ENCODE measurements around the gene HBM.
A peak's percentile ranks its signal among the peaks of the same experiment; 100 is the strongest.
"Not testable (repeated sequence)": the region's sequence is repeated elsewhere in the genome, so short reads cannot be mapped to it uniquely, and the experiment has no call there.

HBM gene

DNA sequence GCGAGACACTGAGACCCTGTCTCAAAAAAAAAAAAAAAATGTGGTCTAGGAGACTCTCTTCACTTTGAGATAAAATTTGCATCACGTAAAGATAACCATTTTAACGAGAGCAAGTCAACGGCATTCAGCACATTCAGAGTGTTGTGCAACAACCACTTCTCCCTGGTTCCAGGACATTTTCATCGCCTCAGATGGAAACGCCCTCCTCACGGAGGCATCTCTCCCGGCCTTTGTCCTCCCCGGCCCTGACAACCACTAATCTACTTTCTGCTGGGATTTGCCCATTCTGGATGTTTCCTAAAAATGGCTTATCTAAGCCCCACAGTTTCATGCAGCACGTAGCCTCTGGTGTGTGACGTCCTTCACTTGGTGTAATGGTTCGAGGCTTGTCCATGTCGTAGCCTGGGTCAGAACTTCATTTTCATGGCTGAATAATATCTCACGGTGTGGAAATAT lies 21.0 kb upstream of the HBM start:
- Histone ChIP-seq H3K4me1 (ENCODE audit: control insufficient read depth, insufficient read depth, low read length, poor library complexity, severe bottlenecking) (no peaks in the 10 kb centered on the region), H3K36me3 (ENCODE audit: control insufficient read depth, insufficient read depth, low read length) (no peaks in the 10 kb centered on the region), H3K9me3 (ENCODE audit: control insufficient read depth, low read length) (no peaks in the 10 kb centered on the region), H3K27me3 (replicated peaks; ENCODE audit: control insufficient read depth, insufficient read depth, low read length, poor library complexity, severe bottlenecking) (no peaks in the 10 kb centered on the region), H3K4me3 (ENCODE audit: insufficient read depth, low read depth, low read length, poor library complexity, severe bottlenecking) (no peak overlapping the region), H3K27ac (ENCODE audit: insufficient read depth, low read length, poor library complexity, severe bottlenecking) (no peak overlapping the region)
- no peak for DNase-seq

- no peaks in the 10 kb centered on the region for H3K4me1 ChIP-seq (ENCODE audit: control insufficient read depth, insufficient read depth, low read length, poor library complexity, severe bottlenecking)
- H3K4me3 ChIP-seq (ENCODE audit: insufficient read depth, low read depth, low read length, poor library complexity, severe bottlenecking), result no peak overlapping the region
- no peaks in the 10 kb centered on the region for H3K36me3 ChIP-seq (ENCODE audit: control insufficient read depth, insufficient read depth, low read length)
- no peak for DNase-seq
- H3K9me3 ChIP-seq (ENCODE audit: control insufficient read depth, low read length), result no peaks in the 10 kb centered on the region
- H3K27ac ChIP-seq (ENCODE audit: insufficient read depth, low read length, poor library complexity, severe bottlenecking), result no peak overlapping the region
- no peaks in the 10 kb centered on the region for H3K27me3 ChIP-seq (replicated peaks; ENCODE audit: control insufficient read depth, insufficient read depth, low read length, poor library complexity, severe bottlenecking)
These were observed 19.1 kb upstream of the HBM start for GRCh38 chr16:146646-147045.

DNA sequence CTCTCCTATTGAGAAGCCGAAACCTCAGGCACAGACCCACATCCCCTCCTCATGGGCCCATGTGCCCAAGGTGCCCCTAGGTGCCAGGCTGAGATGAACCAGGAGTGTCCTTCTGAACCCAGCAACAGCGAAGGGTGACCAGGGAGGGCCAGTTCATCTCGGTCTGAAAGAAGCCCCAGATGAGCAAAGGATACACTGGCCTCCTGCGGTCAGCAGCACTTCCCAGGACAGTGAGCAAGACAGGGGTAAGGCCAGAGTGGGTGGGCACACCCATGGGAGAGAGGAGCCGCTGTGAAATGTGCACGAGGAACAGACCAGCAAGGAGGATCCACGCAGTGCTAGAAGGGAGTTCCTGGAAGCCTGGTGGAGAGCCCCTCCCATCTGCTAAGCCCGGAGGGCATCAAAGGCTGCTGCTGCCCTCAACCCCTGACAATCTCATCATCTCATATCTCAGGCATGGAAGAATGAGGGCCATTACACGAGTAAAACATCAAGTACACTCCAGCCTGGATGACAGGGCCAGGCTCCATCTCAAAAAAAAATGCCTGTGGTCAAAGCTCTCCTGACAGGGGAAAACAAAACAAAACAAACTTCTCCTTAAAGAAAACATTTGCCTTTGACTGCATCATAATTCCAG lies 16.6 kb upstream of the HBM start:
- no peaks in the 10 kb centered on the region for H3K36me3 ChIP-seq (ENCODE audit: control insufficient read depth, insufficient read depth, low read length)
- H3K9me3 ChIP-seq (ENCODE audit: control insufficient read depth, low read length), result no peaks in the 10 kb centered on the region
- no peak overlapping the region for H3K4me3 ChIP-seq (ENCODE audit: insufficient read depth, low read depth, low read length, poor library complexity, severe bottlenecking)
- H3K27me3 ChIP-seq (replicated peaks; ENCODE audit: control insufficient read depth, insufficient read depth, low read length, poor library complexity, severe bottlenecking), result no peaks in the 10 kb centered on the region
- H3K4me1 ChIP-seq (ENCODE audit: control insufficient read depth, insufficient read depth, low read length, poor library complexity, severe bottlenecking), result no peaks in the 10 kb centered on the region
- no peak for DNase-seq
- H3K27ac ChIP-seq (ENCODE audit: insufficient read depth, low read length, poor library complexity, severe bottlenecking), result no peak overlapping the region

DNA sequence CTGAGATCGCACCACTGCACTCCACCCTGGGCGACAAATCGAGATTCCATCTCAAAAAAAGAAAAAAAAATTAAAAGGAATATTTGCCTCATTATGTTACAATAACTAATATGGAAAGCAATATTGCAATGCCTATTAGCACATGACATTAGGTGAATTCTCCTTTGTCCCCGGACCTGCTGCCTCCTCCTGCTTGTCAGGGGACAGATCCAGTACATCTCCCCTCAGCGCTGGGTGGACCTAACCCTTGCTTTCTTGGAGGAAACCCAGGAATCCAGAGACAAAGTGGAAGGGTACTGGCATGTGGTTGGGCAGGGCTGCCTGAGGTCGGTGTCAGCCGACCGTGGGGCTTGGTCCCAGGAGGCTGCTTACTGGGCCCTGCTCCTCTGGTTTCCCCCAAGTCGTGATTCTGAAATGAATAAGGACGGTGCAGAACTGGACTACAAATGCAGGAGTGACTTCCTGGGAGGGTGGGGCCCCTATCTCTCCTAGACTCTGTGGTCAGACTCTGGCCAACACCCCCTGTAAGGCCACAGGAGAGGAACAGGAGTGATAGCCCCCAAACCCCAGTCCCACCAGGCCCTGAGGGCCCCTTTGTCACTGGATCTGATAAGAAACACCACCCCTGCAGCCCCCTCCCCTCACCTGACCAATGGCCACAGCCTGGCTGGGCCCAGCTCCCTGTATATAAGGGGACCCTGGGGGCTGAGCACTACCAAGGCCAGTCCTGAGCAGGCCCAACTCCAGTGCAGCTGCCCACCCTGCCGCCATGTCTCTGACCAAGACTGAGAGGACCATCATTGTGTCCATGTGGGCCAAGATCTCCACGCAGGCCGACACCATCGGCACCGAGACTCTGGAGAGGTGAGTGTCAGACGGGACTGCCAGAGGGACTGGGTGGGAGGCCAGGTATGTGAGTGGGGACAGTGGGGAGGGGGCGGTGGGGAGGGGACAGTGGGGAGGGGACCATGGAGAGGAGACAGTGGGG lies 13.3 kb upstream of the HBM start, which contains the start of gene HBZ:
Gene HBZ (plus strand): TSS at position 504 of the 988 bp plus-strand sequence. CDS start 266 bp downstream, at position 770.
- Histone ChIP-seq H3K27ac (ENCODE audit: insufficient read depth, low read length, poor library complexity, severe bottlenecking) (no peak within 1 kb of the TSS), H3K36me3 (ENCODE audit: control insufficient read depth, insufficient read depth, low read length) (no peaks in the 10 kb centered on the region), H3K27me3 (replicated peaks; ENCODE audit: control insufficient read depth, insufficient read depth, low read length, poor library complexity, severe bottlenecking) (peaks cover 6% of the 10 kb centered on the region), H3K4me3 (ENCODE audit: insufficient read depth, low read depth, low read length, poor library complexity, severe bottlenecking) (no peak within 1 kb of the TSS), H3K9me3 (ENCODE audit: control insufficient read depth, low read length) (no peaks in the 10 kb centered on the region), H3K4me1 (ENCODE audit: control insufficient read depth, insufficient read depth, low read length, poor library complexity, severe bottlenecking) (peaks cover 7% of the 10 kb centered on the region)
- no peak for DNase-seq

- H3K9me3 ChIP-seq (ENCODE audit: control insufficient read depth, low read length); H3K4me3 ChIP-seq (ENCODE audit: insufficient read depth, low read depth, low read length, poor library complexity, severe bottlenecking); DNase-seq; H3K27ac ChIP-seq (ENCODE audit: insufficient read depth, low read length, poor library complexity, severe bottlenecking); H3K4me1 ChIP-seq (ENCODE audit: control insufficient read depth, insufficient read depth, low read length, poor library complexity, severe bottlenecking); H3K27me3 ChIP-seq (replicated peaks; ENCODE audit: control insufficient read depth, insufficient read depth, low read length, poor library complexity, severe bottlenecking); H3K36me3 ChIP-seq (ENCODE audit: control insufficient read depth, insufficient read depth, low read length): not testable (repeated sequence)
These were observed 12.7 kb upstream of the HBM start for GRCh38 chr16:153129-153521.

DNA sequence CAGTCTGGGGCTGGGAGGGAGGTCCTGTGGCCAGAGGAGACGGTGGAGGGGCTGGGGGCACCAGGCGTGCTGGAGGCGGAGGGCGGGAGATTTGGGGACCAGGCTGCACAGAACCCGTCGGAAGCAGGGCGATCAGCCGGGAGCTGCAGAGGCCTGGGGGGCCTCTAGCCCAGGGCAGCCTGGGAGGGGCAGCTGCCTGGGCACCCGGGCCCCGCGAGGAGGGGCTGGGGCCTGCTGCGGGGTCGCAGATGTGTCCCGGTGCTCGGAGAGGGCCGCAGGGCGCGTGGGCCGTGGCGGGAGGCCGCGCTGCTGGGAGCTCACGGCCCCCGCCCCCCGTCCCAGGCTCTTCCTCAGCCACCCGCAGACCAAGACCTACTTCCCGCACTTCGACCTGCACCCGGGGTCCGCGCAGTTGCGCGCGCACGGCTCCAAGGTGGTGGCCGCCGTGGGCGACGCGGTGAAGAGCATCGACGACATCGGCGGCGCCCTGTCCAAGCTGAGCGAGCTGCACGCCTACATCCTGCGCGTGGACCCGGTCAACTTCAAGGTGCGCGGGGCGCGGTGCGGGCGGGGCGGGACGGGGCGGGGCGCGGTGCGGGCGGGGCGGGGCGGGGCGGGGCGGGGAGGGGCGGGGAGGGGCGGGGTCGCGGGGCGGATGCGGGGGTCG lies 12.1 kb upstream of the HBM start:
- H3K27me3 ChIP-seq (replicated peaks; ENCODE audit: control insufficient read depth, insufficient read depth, low read length, poor library complexity, severe bottlenecking); H3K9me3 ChIP-seq (ENCODE audit: control insufficient read depth, low read length): not testable (repeated sequence)

DNA sequence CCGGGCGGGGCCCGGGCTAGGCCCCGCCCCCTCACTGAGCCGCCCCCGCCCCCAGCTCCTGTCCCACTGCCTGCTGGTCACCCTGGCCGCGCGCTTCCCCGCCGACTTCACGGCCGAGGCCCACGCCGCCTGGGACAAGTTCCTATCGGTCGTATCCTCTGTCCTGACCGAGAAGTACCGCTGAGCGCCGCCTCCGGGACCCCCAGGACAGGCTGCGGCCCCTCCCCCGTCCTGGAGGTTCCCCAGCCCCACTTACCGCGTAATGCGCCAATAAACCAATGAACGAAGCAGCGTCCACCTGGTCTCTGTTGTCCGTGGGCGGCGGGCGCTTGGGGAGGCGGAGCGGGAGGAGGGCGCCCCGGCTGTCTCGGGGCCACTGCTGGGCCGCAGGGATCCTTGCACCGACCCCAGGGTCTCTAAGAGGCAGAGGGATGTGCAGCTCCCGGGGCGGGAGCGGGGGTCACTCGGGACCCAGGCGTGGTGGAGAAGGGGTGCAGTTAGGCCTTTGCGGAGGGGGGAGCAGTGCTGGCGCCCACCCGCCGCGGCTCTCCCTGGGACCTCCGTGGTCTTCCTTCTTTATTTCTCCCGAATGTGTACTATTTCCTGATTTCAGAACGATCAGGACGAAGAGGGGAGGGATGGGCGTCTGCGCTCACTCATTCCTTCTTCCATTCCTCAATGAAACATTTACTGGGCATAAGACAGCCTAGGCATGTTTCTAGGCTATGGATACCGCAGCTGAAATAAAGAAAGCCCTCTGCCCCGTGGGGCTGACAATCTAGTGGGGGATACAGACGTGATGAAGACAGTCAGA lies 11.4 kb upstream of the HBM start:
- peak overlapping the region; percentile 46 for H3K4me3 ChIP-seq (ENCODE audit: insufficient read depth, low read depth, low read length, poor library complexity, severe bottlenecking)
- H3K9me3 ChIP-seq (ENCODE audit: control insufficient read depth, low read length), result no peaks in the 10 kb centered on the region
- no peak overlapping the region for H3K27ac ChIP-seq (ENCODE audit: insufficient read depth, low read length, poor library complexity, severe bottlenecking)
- H3K4me1 ChIP-seq (ENCODE audit: control insufficient read depth, insufficient read depth, low read length, poor library complexity, severe bottlenecking), result peaks cover 7% of the 10 kb centered on the region
- peak in 1 of 3 donors; percentile 3 for DNase-seq
- H3K36me3 ChIP-seq (ENCODE audit: control insufficient read depth, insufficient read depth, low read length), result no peaks in the 10 kb centered on the region
- H3K27me3 ChIP-seq (replicated peaks; ENCODE audit: control insufficient read depth, insufficient read depth, low read length, poor library complexity, severe bottlenecking), result peaks cover 6% of the 10 kb centered on the region

More for the DNA sequence above, 12.1 kb upstream of the HBM start:
- H3K36me3 ChIP-seq (ENCODE audit: control insufficient read depth, insufficient read depth, low read length); H3K27ac ChIP-seq (ENCODE audit: insufficient read depth, low read length, poor library complexity, severe bottlenecking); DNase-seq; H3K4me3 ChIP-seq (ENCODE audit: insufficient read depth, low read depth, low read length, poor library complexity, severe bottlenecking); H3K4me1 ChIP-seq (ENCODE audit: control insufficient read depth, insufficient read depth, low read length, poor library complexity, severe bottlenecking): not testable (repeated sequence)

DNA sequence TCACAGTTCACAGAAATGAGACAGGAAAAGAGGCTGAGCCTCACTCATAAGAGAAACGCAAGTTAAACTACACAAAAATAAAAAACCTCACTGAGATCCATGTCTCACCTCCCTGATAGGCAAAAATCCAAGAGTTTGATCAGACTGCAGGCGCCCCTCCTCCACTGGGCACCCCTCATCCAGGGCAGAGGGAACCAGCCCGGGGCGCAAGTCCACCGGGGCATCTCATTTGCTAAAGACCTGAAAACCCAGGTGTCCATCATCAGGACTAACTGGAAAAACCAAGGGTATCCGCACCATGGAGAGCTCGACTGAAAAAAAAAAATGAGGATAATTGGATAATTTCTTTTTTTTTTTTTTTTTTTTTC lies 10.8 kb upstream of the HBM start:
- Histone ChIP-seq H3K9me3 (ENCODE audit: control insufficient read depth, low read length) (no peaks in the 10 kb centered on the region), H3K4me3 (ENCODE audit: insufficient read depth, low read depth, low read length, poor library complexity, severe bottlenecking) (no peak overlapping the region), H3K36me3 (ENCODE audit: control insufficient read depth, insufficient read depth, low read length) (no peaks in the 10 kb centered on the region), H3K4me1 (ENCODE audit: control insufficient read depth, insufficient read depth, low read length, poor library complexity, severe bottlenecking) (peaks cover 7% of the 10 kb centered on the region), H3K27me3 (replicated peaks; ENCODE audit: control insufficient read depth, insufficient read depth, low read length, poor library complexity, severe bottlenecking) (peaks cover 6% of the 10 kb centered on the region), H3K27ac (ENCODE audit: insufficient read depth, low read length, poor library complexity, severe bottlenecking) (no peak overlapping the region)
- no peak for DNase-seq

- peaks cover 5% of the 10 kb centered on the region for H3K27me3 ChIP-seq (replicated peaks; ENCODE audit: control insufficient read depth, insufficient read depth, low read length, poor library complexity, severe bottlenecking)
- no peak for DNase-seq
- H3K4me1 ChIP-seq (ENCODE audit: control insufficient read depth, insufficient read depth, low read length, poor library complexity, severe bottlenecking), result peaks cover 7% of the 10 kb centered on the region
- no peak overlapping the region for H3K4me3 ChIP-seq (ENCODE audit: insufficient read depth, low read depth, low read length, poor library complexity, severe bottlenecking)
- no peaks in the 10 kb centered on the region for H3K9me3 ChIP-seq (ENCODE audit: control insufficient read depth, low read length)
- no peak overlapping the region for H3K27ac ChIP-seq (ENCODE audit: insufficient read depth, low read length, poor library complexity, severe bottlenecking)
- H3K36me3 ChIP-seq (ENCODE audit: control insufficient read depth, insufficient read depth, low read length), result no peaks in the 10 kb centered on the region
These were observed 6.5 kb upstream of the HBM start for GRCh38 chr16:159136-159849.
